ENCODE measurements around the gene IL24. TPM values are rescaled to one million over a fixed set of nuclear protein-coding genes. Genes with fewer than 3 reads are reported as not detected.

IL24 gene
- total RNA-seq, 4 donors from 2014 or later, result not detected

DNA sequence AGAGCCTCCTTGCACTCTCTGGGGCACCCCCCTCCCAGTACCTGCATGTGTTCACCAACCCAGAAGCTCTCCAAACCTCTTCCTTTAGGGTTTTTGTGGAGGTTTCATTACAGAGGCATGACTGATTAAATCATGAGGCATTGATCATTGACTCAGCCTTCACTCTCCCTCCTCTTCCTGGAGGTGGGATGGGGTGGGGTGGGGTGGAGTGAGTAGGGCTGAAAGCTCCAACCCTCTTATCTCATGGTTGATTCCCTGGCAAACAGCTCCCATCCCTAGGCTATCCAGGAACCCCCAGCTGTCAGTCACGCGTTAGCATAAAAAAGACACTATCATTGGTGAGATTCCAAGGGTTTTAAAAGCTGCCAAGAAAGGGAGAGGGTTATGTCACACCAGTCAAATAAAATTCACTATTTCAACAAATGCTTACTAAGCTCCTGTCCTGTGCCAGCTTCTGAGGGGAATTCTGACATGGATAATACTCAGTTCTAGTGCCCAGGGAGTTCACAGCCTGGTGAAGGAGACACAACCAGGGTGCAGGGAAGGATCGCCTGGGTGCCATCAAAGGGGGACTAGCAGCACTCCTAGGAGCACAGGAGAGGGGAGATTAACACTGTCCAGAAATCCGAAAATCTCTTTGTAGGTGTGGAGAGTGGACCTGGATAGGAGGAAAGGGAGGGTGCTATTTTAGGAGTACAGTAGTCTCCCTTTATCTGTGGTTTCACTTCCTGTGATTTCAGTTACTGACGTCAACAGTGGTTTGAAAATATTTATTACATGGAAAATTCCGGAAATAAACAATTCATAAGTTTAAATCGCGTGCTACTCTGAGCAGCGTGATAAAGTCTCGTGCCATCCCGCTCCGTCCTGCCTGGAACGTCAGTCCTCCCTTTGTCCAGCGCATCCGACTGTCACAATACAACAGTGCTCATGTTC lies 6.8 kb upstream of the IL24 start:
- WGBS, 2 donors (ENCODE audit: low coverage in 1 of 2), result 38 to 45% methylated on average over 11 to 15 of the region's 15 CpGs
- no peak overlapping the region for H3K27ac ChIP-seq
- intact Hi-C loops (cut with DNase I; ENCODE audit: low total_unique reads) (no loop called here), in situ Hi-C loops (cut with MboI; ENCODE audit: low pct_ligation_motif_present in 1 of 4, low pct_unique_long_range_greater_than_20kb in 1 of 4, low sequenced_read_pairs in 3 of 4) (no loop called here)
- peaks cover 3% of the 10 kb centered on the region for H3K27me3 ChIP-seq
- H3K9me3 ChIP-seq, result no peaks in the 10 kb centered on the region
- DNase-seq, result peak; percentile 33
- TF ChIP-seq POLR2AphosphoS5 (IDR thresholded peaks at IDR 0.05), result no peak
- no peak for TF ChIP-seq POLR2A (IDR thresholded peaks at IDR 0.05)
- TF ChIP-seq, protein P1, sequence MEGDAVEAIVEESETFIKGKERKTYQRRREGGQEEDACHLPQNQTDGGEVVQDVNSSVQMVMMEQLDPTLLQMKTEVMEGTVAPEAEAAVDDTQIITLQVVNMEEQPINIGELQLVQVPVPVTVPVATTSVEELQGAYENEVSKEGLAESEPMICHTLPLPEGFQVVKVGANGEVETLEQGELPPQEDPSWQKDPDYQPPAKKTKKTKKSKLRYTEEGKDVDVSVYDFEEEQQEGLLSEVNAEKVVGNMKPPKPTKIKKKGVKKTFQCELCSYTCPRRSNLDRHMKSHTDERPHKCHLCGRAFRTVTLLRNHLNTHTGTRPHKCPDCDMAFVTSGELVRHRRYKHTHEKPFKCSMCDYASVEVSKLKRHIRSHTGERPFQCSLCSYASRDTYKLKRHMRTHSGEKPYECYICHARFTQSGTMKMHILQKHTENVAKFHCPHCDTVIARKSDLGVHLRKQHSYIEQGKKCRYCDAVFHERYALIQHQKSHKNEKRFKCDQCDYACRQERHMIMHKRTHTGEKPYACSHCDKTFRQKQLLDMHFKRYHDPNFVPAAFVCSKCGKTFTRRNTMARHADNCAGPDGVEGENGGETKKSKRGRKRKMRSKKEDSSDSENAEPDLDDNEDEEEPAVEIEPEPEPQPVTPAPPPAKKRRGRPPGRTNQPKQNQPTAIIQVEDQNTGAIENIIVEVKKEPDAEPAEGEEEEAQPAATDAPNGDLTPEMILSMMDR (IDR thresholded peaks at IDR 0.05), result no peak
- no peak for TF ChIP-seq EP300 (IDR thresholded peaks at IDR 0.05; ENCODE audit: low read depth)
- no peaks in the 10 kb centered on the region for H3K4me1 ChIP-seq
- no peak overlapping the region for H3K4me3 ChIP-seq
- H3K36me3 ChIP-seq, result no peaks in the 10 kb centered on the region

DNA sequence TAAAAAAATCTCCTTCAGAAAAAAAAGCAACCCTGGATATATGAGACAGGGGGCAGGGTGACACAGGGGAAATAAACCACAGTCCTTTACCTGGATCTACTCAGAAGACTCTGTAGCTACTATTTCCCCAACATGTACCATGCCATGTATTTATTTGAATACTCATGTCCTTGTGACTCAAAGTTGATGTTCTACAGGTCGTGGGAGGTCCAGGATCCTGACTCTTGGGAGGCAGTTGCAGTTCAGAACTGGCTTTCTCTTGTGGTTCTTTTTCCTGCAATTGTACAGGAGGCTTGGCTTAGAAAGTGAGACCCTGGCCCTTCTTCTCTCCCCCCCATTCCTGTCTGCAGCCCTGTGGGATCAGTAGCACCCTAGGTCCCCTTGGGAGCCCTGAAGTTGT lies 5.8 kb upstream of the IL24 start:
- Histone ChIP-seq H3K9me3 (no peaks in the 10 kb centered on the region), H3K36me3 (no peaks in the 10 kb centered on the region), H3K4me1 (peaks cover 0 to 7% (median 0%) of the 10 kb centered on the region in 4 donors), H3K27ac (no peak overlapping the region), H3K27me3 (peaks cover 3% of the 10 kb centered on the region), H3K4me3 (no peak overlapping the region)
- in situ Hi-C loops (cut with MboI; ENCODE audit: low pct_ligation_motif_present in 1 of 4, low pct_unique_long_range_greater_than_20kb in 1 of 4, low sequenced_read_pairs in 3 of 4) (no loop called here), intact Hi-C loops (cut with DNase I; ENCODE audit: low total_unique reads) (no loop called here)
- TF ChIP-seq POLR2A (IDR thresholded peaks at IDR 0.05) (no peak), POLR2AphosphoS5 (IDR thresholded peaks at IDR 0.05) (no peak), EP300 (IDR thresholded peaks at IDR 0.05; ENCODE audit: low read depth) (no peak)
- TF ChIP-seq, protein P1 (IDR thresholded peaks at IDR 0.05), result no peak
- 70% methylated on average over 1 of the region's 1 CpG; no CpG with 5 or more reads in 1 of the 2 donors for WGBS, 2 donors (ENCODE audit: low coverage in 1 of 2)
- no peak for DNase-seq

DNA sequence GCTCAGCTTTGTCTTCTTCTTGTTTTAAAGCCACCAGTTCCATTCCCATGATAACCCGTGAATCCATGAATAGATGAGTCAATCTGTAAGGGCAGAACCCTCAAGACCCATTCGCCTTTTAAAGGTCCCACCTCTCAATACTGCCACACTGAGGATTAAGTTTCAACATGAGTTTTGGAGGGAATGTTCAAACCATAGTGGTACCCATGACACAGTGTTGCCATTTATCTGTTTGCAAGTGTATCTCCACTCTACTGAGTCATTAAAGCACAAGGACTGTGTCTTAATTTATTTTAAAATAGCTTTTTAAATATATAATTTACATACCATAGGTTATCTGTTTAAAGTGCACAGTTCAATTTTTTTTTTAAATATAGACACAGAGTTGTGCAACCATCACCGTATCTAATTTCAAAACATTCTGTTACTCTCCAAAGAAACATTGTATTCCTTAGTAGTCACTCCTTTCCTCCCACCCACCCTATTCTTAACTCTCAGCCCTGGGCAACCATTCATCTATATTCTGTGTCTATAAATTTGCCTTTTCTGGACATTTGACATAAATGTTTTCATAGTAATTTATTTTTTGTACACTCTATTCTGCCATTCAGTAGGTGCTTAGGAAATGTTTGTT lies 4.8 kb upstream of the IL24 start:
- peaks cover 3% of the 10 kb centered on the region for H3K27me3 ChIP-seq
- no peaks in the 10 kb centered on the region for H3K9me3 ChIP-seq
- in situ Hi-C loops (cut with MboI; ENCODE audit: low pct_ligation_motif_present in 1 of 4, low pct_unique_long_range_greater_than_20kb in 1 of 4, low sequenced_read_pairs in 3 of 4) (no loop called here), intact Hi-C loops (cut with DNase I; ENCODE audit: low total_unique reads) (no loop called here)
- WGBS, 2 donors (ENCODE audit: low coverage in 1 of 2), result 64 to 90% methylated on average over 3 of the region's 3 CpGs
- peaks cover 0 to 7% (median 0%) of the 10 kb centered on the region in 4 donors for H3K4me1 ChIP-seq
- H3K27ac ChIP-seq, result no peak overlapping the region
- no peaks in the 10 kb centered on the region for H3K36me3 ChIP-seq
- H3K4me3 ChIP-seq, result no peak overlapping the region
- TF ChIP-seq POLR2AphosphoS5 (IDR thresholded peaks at IDR 0.05), result no peak
- TF ChIP-seq, protein P1 (IDR thresholded peaks at IDR 0.05), result no peak
- no peak for DNase-seq

DNA sequence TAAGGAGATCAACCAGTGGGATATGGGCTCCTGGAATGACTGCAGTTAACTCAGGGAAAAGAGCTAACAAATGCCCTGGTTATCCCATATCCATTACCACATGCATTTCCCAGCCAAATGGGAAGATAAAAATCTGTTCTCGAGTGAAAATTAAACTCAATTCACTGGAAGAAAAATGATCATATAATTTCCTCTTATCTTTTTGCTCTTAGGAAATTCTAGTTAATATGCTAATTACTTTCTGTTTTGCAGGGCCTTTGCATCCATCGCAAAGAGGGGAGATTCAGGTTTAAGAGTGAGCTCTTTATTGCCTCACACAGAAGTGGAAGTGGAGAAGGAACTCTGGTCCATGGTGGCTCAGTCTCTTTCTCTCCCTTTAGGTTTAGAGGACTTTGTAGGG lies 3.9 kb upstream of the IL24 start:
- TF ChIP-seq POLR2AphosphoS5 (IDR thresholded peaks at IDR 0.05) (no peak), POLR2A (IDR thresholded peaks at IDR 0.05) (no peak), EP300 (IDR thresholded peaks at IDR 0.05; ENCODE audit: low read depth) (no peak)
- TF ChIP-seq, protein P1 (IDR thresholded peaks at IDR 0.05), result no peak
- Histone ChIP-seq H3K27me3 (peaks cover 8% of the 10 kb centered on the region), H3K9me3 (no peaks in the 10 kb centered on the region), H3K4me3 (no peak overlapping the region), H3K27ac (no peak overlapping the region), H3K36me3 (no peaks in the 10 kb centered on the region), H3K4me1 (peaks cover 0 to 7% (median 0%) of the 10 kb centered on the region in 4 donors)
- 70 to 86% methylated on average over 2 of the region's 2 CpGs for WGBS, 2 donors (ENCODE audit: low coverage in 1 of 2)
- in situ Hi-C loops (cut with MboI; ENCODE audit: low pct_ligation_motif_present in 1 of 4, low pct_unique_long_range_greater_than_20kb in 1 of 4, low sequenced_read_pairs in 3 of 4), result no loop called here
- DNase-seq, result no peak
- intact Hi-C loops (cut with DNase I; ENCODE audit: low total_unique reads), result no loop called here
